Colonic mucosa (tissue), 4 donors: Measurements from ENCODE around the gene PGM1. TPM values are rescaled to one million over a fixed set of nuclear protein-coding genes. Genes with fewer than 3 reads are reported as not detected.

Source experiments
- DNase-seq: peaks from one replicate; pipeline ENCODE4 v3.0.0-alpha.2; 2020
- H3K27ac ChIP-seq: fragments of 200-600 bp; one replicate; pipeline ENCODE4 v1.8.0; 2021
- H3K27me3 ChIP-seq: fragments of 200-600 bp; one replicate; pipeline ENCODE4 v1.8.0; 2021
- H3K36me3 ChIP-seq: fragments of 200-600 bp; one replicate; pipeline ENCODE4 v1.8.0; 2021
- H3K4me1 ChIP-seq: fragments of 200-600 bp; one replicate; pipeline ENCODE4 v1.8.0; 2021; ENCODE audit warnings: mild to moderate bottlenecking
- H3K4me3 ChIP-seq: fragments of 200-600 bp; one replicate; pipeline ENCODE4 v1.8.0; 2021
- H3K9ac ChIP-seq, 2 donors: one replicate each; pipeline ENCODE4 v1.7.0; 2013; ENCODE audit warnings: control low read depth in 2 of 2, low read depth in 2 of 2, low read length in 2 of 2
- H3K9me3 ChIP-seq: fragments of 200-600 bp; one replicate; pipeline ENCODE4 v1.8.0; 2021
- CTCF ChIP-seq: fragments of 200-600 bp; IDR thresholded peaks from one replicate; pipeline ENCODE4 v1.8.0; 2022; ENCODE audit warnings: antibody characterized with exemption, mild to moderate bottlenecking
- intact Hi-C: fragments of 100-400 bp; cut with DNase I; formaldehyde crosslinking; loops from one replicate; pipeline ENCODE4 v1.14.1; 2022
- total RNA-seq, 2 donors: library from RNA; stranded (reverse); fragmentation: NEBNext Ultra II Directional in 1 of 2; extraction: Animal tissue kit (Norgen Biotek cat#: 25700) in 1 of 2; gene quantifications; one replicate each; pipeline ENCODE4 v1.2.1, GENCODE V29; 2021
- donor health status: healthy.
- donor health status: DM: no; HTN: no; CAD: no.
- donor health status: DM: no; HTN: no; CAD: no.

Gene PGM1
- total RNA-seq, 2 donors from 2014 or later, result 104 to 146 TPM

DNA sequence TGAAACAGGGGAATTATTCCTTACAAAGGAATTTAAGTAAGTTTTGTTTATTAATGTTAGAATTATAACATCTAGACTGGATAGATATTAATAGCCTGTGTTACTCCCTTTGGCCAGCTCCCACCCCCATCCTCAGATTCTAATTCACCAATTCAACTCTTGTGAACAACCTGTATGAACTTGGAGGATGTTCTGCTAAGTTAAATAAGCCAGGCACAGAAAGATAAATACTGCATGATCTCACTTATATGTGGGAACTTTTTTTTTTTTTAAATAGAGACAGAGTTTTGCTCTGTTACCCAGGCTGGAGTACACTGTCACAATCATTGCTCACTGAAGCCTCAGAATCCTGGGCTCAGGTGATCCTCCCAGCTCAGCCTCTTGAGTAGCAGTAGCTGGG is 37.7 kb upstream of the PGM1 start:
- Histone ChIP-seq H3K4me1 (no peaks in the 10 kb centered on the region), H3K9me3 (no peaks in the 10 kb centered on the region), H3K27me3 (no peaks in the 10 kb centered on the region), H3K36me3 (no peaks in the 10 kb centered on the region), H3K4me3 (no peak overlapping the region), H3K9ac (no peak overlapping the region), H3K27ac (no peak overlapping the region)
- no peak for DNase-seq
- no peak for TF ChIP-seq CTCF
- intact Hi-C loops, result no loop called here

DNA sequence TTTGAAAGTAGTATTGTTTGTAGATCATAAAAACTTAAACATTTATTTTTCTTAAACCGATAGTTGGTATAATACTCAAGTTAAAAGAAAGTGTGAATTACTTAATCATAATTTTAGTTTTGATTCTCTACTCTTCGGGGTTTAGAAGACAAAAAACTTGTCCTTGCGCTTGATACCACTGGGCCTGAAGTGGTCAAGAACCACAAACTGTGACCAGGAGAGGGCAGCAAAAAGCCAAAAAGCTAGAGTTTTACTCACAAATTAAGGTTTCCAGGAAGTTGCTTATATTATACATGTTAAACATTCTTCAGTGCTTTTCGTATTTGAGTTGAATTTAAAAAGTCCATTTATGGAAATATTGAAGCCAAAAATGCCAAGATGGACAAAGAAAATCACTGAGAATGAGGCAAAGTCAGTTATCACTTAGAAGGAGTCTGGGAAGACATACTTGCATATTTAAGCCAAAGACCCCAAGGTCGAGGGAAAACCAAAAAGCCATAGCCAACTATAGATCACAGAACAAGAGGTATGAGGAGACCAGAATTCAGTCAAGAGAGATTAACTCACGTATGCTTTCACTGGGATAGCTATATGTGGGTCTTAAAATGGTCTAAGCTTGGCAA is 35.7 kb upstream of the PGM1 start:
- intact Hi-C loops, result no loop called here
- Histone ChIP-seq H3K27me3 (no peaks in the 10 kb centered on the region), H3K4me3 (no peak overlapping the region), H3K9me3 (no peaks in the 10 kb centered on the region), H3K36me3 (no peaks in the 10 kb centered on the region), H3K4me1 (no peaks in the 10 kb centered on the region), H3K9ac (no peak overlapping the region), H3K27ac (no peak overlapping the region)
- TF ChIP-seq CTCF, result peak; percentile 32
- DNase-seq, result peak; percentile 45

- Histone ChIP-seq H3K27me3 (no peaks in the 10 kb centered on the region), H3K4me3 (no peak overlapping the region), H3K9ac (no peak overlapping the region), H3K27ac (no peak overlapping the region), H3K9me3 (no peaks in the 10 kb centered on the region), H3K36me3 (no peaks in the 10 kb centered on the region), H3K4me1 (no peaks in the 10 kb centered on the region)
- no peak for DNase-seq
- no peak for TF ChIP-seq CTCF
- intact Hi-C loops, result no loop called here
Measured at GRCh38 chr1:63559357-63559756, 33.9 kb upstream of the PGM1 start.

- no peak for DNase-seq
- intact Hi-C loops, result no loop called here
- Histone ChIP-seq H3K4me1 (no peaks in the 10 kb centered on the region), H3K36me3 (no peaks in the 10 kb centered on the region), H3K9me3 (no peaks in the 10 kb centered on the region), H3K4me3 (no peak overlapping the region), H3K9ac (no peak overlapping the region), H3K27ac (no peak overlapping the region), H3K27me3 (no peaks in the 10 kb centered on the region)
- no peak for TF ChIP-seq CTCF
Measured at GRCh38 chr1:63563745-63564144, 29.5 kb upstream of the PGM1 start.

- TF ChIP-seq CTCF, result no peak
- H3K27ac ChIP-seq, result no peak overlapping the region
- no peak overlapping the region for H3K4me3 ChIP-seq
- no peaks in the 10 kb centered on the region for H3K27me3 ChIP-seq
- H3K36me3 ChIP-seq, result no peaks in the 10 kb centered on the region
- DNase-seq, result no peak
- intact Hi-C loops, result no loop called here
- H3K9ac ChIP-seq, result no peak overlapping the region
- H3K9me3 ChIP-seq, result no peaks in the 10 kb centered on the region
- H3K4me1 ChIP-seq, result no peaks in the 10 kb centered on the region
Measured at GRCh38 chr1:63569068-63569467, 24.1 kb upstream of the PGM1 start.
